ENCODE data around the gene YY2.
"Not testable (repeated sequence)": the region's sequence is repeated elsewhere in the genome, so short reads cannot be mapped to it uniquely, and the experiment has no call there.

The YY2 gene

GRCh38 chrX:21855937-21856415 is at the start of gene YY2:
Gene YY2 (plus strand): TSS chrX:21855987. CDS start chrX:21856485, 498 bp downstream.
- no peak for DNase-seq

DNA sequence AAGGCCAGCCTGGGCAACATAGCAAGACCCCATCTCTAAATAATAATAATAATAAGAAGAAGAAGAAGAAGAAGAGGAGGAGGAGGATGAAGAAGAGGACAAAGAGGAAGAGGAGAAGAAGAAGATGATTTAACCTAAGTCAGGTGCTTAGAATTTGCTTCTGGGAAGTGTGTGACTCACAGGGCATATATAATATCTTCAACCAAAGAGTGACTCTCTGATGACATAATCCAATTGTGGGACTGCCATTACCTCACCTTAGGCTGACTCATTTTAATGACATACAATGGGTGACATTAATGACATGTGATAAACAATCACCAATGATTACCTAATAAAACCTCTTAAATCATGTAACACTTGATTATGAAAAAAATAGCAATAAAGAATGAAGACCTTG is 49.1 kb upstream of the YY2 start:
- peak; percentile 57 for DNase-seq

DNA sequence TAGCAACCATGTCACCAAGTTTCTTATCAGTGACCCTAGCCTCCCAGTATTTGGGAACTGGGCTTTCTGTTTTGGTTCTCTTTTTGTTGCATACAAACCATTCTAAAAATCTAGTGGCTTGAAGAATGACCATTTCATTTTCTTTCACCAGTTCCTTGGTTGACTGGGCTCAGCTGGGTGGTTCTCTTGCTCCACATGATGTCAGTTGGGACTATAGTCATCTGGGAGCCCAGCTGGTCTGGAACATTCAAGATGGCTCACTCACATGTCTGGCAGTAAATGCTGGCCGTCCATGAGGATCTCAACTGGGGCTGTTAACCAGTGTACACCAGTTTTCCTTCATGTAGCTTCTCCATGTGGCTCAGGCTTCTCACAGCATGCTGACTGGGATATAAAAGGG is 44.0 kb upstream of the YY2 start:
- no peak for DNase-seq

- no peak for DNase-seq
Observed at GRCh38 chrX:21812628-21813027, 43.2 kb upstream of the YY2 start.

- DNase-seq: no peak
Observed at GRCh38 chrX:21813612-21814368, 42.0 kb upstream of the YY2 start.

DNA sequence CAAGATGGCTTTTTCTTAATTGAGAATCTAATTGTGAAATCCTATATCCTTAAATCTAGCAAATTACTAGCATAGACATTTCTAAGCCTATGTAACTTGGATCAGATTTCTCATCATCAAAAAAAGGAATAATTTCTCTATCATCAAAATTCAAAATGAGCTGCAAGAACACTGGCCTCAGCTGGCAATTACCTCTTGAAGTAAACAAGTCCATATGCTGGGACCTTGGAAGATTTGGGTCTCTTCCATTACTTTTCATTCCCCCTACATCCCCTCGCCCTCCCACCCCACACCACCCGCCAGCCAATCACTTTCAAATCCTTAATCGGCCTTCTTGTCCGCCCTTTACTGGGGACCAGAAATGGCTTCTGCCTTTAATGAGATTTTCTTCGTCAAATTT is 39.7 kb upstream of the YY2 start:
- DNase-seq: no peak

DNA sequence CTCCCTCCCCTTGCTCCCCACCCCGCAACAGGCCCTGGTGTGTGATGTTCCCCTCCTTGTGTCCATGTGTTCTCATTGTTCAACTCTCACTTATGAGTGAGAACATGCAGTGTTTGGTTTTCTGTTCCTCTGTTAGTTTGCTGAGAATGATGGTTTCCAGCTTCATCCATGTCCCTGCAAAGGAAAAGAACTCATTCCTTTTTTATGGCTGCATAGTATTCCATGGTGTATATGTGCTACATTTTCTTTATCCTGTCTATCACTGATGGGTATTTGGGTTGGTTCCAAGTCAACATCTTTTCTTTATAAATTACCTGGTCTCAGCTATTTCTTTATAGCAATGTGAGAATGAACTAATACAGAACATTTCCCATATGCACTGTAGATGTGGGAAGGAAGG is 35.6 kb upstream of the YY2 start:
- not testable (repeated sequence) for DNase-seq

GRCh38 chrX:21821875-21822274 is 33.9 kb upstream of the YY2 start:
- DNase-seq: no peak

DNA sequence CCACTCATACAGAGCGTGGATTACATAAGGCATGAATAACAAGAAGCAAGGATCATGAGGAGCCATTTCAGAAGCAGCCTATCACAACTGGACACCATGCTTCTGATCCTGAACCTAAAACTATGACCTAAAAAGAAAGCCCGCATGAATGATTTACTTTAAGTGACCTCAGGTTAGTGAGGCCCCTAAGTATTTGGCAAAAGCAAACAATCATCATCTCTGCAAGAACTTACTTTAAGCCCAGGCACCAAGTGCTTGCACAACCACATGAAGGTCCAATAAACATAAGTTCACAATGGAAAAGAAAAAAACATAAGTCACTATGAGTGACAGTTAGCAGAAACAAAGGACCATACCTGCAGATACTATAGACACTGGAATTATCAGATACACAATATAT is 24.3 kb upstream of the YY2 start:
- no peak for DNase-seq

DNA sequence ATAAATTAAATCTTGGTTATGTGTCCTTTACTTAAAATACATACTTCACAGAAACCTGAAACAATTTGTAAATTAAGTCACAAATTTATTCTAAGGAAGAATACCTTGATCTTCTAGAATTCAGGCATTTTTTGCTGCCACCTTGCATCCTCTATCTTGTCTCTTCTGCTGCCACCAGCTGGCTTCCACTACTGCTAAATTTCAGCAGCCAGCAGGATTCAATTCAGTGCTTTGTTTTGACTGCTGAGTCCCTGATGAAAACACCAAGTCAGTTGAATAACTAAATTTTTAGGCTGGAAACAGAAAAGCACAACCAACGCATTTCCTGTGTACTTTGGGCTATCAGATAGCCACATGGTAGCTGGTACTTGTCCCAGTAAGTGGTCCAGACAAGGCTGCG is 18.7 kb upstream of the YY2 start:
- DNase-seq: no peak

DNA sequence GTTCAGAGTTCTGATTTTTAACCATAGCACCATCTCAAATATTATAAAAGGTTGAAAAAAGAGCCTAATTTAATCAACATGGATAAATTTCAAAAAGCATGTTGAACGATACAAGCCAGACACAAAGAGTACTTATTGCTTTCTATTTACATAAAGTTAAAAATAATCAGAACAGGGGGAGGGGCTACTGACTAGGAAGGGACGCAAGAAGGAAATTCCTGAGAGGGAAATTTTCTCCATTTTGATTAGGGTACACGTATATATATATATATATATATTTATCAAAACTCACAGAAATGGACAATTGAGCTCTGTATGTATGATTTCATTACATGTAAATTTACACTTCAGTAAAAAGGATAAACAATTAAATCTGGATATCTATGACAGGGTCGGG is 16.9 kb upstream of the YY2 start:
- DNase-seq: peak; percentile 63

- peak; percentile 94 for DNase-seq
Observed at GRCh38 chrX:21839334-21840192, 16.2 kb upstream of the YY2 start, which contains the start of gene MBTPS2. Gene MBTPS2 (plus strand): TSS chrX:21839617. CDS start chrX:21839735, 118 bp downstream.

DNA sequence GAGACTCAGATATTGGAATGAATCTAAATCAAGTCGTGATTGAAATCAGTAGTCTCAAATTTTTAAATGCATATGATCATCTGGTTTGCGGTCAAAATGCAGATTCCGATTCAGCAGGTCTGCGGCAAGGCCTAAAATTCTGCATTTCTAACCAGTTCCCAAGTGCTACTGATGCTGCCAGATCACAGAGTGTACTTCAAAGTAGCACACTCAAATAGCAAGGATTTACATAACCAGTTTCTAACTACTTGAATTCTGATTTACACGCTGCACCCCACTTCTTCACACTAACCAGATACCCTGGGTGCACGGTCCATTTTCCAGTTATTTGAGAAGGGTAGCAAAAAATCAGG is 15.6 kb upstream of the YY2 start:
- peak; percentile 51 for DNase-seq

DNA sequence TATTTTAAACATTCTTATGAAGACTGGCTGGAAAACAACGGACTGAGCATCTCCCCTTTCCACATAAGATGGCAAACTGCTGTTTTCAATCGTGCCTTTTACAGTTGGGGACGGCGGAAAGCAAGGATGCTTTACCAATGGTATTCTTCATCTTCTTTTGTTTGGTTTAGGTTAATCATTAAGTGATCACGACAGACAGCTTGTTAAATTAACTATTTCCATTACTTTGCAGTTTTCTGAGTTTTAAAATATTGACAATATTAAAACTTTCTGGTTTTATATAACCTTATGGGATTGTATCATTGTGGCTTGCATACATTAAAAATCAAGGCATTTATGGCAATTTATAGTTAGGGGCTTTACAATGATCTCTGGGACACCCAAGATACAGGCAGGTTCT is 12.6 kb upstream of the YY2 start:
- peak; percentile 55 for DNase-seq

DNA sequence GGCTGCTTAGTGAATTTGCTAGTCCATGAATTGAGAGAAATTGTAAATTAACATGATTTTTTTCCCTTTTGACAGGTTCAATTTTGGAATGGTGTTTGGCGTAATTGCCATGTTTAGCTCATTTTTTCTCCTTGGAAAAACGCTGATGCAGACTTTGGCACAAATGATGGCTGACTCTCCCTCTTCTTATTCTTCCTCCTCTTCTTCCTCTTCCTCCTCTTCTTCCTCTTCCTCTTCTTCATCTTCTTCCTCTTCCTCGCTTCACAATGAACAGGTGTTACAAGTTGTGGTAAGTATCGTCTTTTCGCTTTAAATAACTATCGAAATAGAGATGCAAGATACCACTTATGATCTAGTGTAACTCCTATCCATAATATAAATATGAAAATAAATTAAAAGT is 10.7 kb upstream of the YY2 start:
- no peak for DNase-seq

- no peak for DNase-seq
Observed at GRCh38 chrX:21847342-21847741, 8.4 kb upstream of the YY2 start.

DNA sequence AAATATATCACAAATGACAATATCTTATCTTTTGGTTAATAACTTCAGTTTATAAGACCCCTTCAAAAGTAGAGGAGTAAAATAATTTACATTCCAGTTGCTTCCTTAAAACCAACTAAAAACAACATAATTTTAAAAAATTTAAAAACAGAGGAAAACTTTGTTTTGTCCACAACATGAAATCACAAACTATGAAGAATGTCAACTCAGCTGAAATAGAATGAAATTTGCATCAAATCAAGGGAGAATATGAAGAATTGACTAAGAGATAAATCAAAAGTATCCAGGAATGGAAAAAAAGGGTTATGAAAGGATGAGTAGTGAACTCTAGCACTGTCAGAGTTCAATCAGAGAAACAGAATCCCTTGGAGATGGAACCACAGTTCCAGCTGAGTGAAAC is 2.2 kb upstream of the YY2 start:
- DNase-seq: no peak

DNA sequence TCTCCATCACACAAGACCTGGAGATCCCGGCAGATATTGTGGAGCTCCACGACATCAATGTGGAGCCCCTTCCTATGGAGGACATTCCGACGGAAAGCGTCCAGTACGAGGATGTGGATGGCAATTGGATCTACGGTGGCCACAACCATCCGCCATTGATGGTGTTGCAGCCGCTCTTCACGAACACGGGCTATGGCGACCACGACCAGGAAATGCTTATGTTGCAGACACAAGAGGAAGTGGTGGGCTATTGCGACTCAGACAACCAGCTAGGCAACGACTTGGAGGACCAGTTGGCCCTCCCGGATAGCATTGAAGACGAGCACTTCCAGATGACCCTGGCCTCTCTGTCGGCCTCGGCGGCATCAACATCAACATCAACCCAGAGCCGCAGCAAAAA is 717 bp downstream of the YY2 start:
- DNase-seq: no peak

DNA sequence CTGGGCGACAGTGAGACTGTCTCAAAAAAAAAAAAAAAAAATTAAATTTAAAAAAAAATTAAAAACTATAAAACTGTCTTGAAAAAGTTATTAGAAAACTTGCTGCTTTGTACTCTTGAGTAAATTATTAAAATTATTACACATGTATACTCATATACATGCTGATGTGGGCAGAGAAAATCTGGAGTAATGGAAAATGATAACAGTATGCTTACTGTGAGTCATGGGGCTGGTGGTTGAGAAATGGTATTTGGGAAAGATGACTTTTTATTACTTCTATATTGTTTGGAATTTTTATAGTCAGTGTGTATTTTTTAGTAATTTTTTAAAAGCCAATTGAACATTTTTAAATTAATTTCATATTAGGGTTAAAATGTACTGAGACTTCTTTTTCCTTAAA is 7.5 kb downstream of the YY2 start:
- no peak for DNase-seq

DNA sequence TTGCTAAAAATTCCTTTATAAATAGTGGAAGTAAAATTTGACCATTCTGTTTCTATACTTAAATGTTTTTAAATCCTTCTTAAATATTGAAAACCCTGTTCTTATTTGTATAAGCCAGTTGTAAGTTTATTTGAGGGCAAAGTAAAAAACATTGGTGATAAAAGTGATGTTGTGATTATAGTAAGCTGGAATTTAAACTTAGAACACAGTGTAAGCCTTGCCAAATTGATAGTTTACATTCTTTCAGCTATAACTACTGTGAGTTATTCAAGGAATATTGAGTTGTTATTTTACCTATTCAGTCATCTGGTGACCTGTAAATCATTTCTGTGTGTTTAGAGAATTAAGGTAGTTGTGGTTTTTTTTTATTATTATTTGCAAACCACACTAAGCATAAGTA is 9.6 kb downstream of the YY2 start:
- no peak for DNase-seq

DNA sequence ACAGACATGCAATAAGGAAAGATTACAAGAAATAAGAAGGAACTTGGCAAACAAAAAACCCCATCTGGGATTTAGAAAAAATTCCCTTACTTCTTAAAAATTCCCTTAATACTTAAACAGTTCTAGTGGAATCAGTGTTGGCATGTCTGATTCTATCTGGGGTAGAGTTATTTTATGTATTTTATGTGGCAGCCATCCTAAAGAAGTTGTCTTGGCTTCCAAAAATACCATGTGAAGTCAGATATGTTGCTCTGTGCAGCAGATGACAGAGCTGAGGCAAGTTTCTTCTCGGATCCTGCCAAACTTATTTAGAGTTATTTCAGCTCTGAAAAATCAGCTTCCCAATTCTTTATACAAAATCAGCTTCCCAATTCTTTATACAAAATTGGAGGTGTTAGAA is 14.7 kb downstream of the YY2 start:
- DNase-seq: no peak

- no peak for DNase-seq
Observed at GRCh38 chrX:21873063-21873775, 17.4 kb downstream of the YY2 start.

GRCh38 chrX:21874182-21874581 is 18.4 kb downstream of the YY2 start:
- DNase-seq: not testable (repeated sequence)

DNA sequence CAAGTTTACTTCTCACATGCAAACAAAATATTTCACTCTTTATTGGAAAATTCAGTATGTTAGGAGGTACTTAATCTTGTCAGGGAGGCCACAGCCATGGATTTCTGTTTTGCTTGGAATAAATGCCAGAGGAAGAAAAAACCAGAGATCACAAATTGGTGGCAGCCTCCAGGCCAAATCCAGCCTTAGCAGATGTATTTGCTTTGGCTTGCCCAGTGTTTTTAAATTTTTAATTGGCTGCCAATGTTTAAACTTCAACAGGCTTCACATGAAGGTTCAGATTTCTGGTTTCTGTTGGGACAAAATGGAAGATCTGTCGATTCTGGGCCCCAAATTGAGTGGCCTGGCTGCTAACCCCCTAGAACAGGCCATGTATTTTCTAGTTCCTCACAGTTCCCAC is 19.2 kb downstream of the YY2 start:
- no peak for DNase-seq
